GM06990 (cell line): ENCODE results near the gene CAMK2A.

Experiments
- DNase-seq: peaks from one replicate; pipeline ENCODE4 v3.0.0-alpha.2; 2011; ENCODE audit not compliant: insufficient read length; ENCODE audit errors: extremely low read depth
- H3K27me3 ChIP-seq: replicated peaks from 2 replicates; pipeline ENCODE4 v1.6.0; 2011; ENCODE audit warnings: low read length; ENCODE audit not compliant: control insufficient read depth, insufficient read depth
- H3K36me3 ChIP-seq: 2 replicates; pipeline ENCODE4 v1.5.1; 2011; ENCODE audit warnings: low read length; ENCODE audit not compliant: control insufficient read depth, insufficient read depth
- H3K4me3 ChIP-seq: replicated peaks from 2 replicates; pipeline ENCODE4 v1.5.1; 2011; ENCODE audit warnings: low read depth, mild to moderate bottlenecking, control low read depth, low read length
- CTCF ChIP-seq: IDR thresholded peaks from 2 replicates; pipeline ENCODE4 v1.5.1; 2011; ENCODE audit warnings: low read length, control low read depth, mild to moderate bottlenecking, inconsistent platforms; ENCODE audit not compliant: insufficient read depth, poor library complexity, severe bottlenecking

Gene CAMK2A

GRCh38 chr5:150254363-150254762, 35.2 kb downstream of the CAMK2A start:
- no peak overlapping the region for H3K4me3 ChIP-seq
- TF ChIP-seq CTCF: no peak
- DNase-seq: no peak
- no peaks in the 10 kb centered on the region for H3K36me3 ChIP-seq
- H3K27me3 ChIP-seq: no peaks in the 10 kb centered on the region; the same call in 1 of the 2 replicates

- TF ChIP-seq CTCF: no peak
- no peak for DNase-seq
- Histone ChIP-seq H3K27me3 (no peaks in the 10 kb centered on the region; the same call in 1 of the 2 replicates), H3K36me3 (no peaks in the 10 kb centered on the region), H3K4me3 (no peak overlapping the region)
These were observed 36.0 kb downstream of the CAMK2A start for GRCh38 chr5:150253416-150254208.

GRCh38 chr5:150252489-150252888, 37.1 kb downstream of the CAMK2A start:
- no peak for DNase-seq

GRCh38 chr5:150251504-150251903, 38.1 kb downstream of the CAMK2A start:
- Histone ChIP-seq H3K27me3 (no peaks in the 10 kb centered on the region; the same call in 1 of the 2 replicates), H3K4me3 (no peak overlapping the region), H3K36me3 (no peaks in the 10 kb centered on the region)
- no peak for DNase-seq
- TF ChIP-seq CTCF: no peak

More at GRCh38 chr5:150252489-150252888, 37.1 kb downstream of the CAMK2A start:
- no peaks in the 10 kb centered on the region for H3K36me3 ChIP-seq
- H3K27me3 ChIP-seq: no peaks in the 10 kb centered on the region; the same call in 1 of the 2 replicates
- TF ChIP-seq CTCF: no peak
- H3K4me3 ChIP-seq: no peak overlapping the region

GRCh38 chr5:150249744-150250143, 39.8 kb downstream of the CAMK2A start:
- Histone ChIP-seq H3K4me3 (no peak overlapping the region), H3K27me3 (no peaks in the 10 kb centered on the region; the same call in 1 of the 2 replicates), H3K36me3 (no peaks in the 10 kb centered on the region)
- TF ChIP-seq CTCF: no peak
- DNase-seq: no peak
